Stomach (tissue), 4 donors: ENCODE data around the gene VEZF1.

ENCODE experiments used
- POLR2AphosphoS5 ChIP-seq, 3 donors: sonication (generic); formaldehyde crosslinking; IDR thresholded peaks; one replicate each; pipeline ENCODE4 v1.6.1; 2016; ENCODE audit warnings: antibody characterized with exemption in 3 of 3
- TF ChIP-seq, protein P1 (sequence below), 7 experiments: fragments of 450-650 bp in 4 of 7; fragments of 200-600 bp in 3 of 7; sonication (generic) in 3 of 7; IDR thresholded peaks; one replicate each; pipeline ENCODE4 v1.5.1; 2016 to 2019; ENCODE audit warnings: antibody characterized with exemption in 7 of 7, control low read depth in 2 of 7, mild to moderate bottlenecking in 1 of 7

DNA sequence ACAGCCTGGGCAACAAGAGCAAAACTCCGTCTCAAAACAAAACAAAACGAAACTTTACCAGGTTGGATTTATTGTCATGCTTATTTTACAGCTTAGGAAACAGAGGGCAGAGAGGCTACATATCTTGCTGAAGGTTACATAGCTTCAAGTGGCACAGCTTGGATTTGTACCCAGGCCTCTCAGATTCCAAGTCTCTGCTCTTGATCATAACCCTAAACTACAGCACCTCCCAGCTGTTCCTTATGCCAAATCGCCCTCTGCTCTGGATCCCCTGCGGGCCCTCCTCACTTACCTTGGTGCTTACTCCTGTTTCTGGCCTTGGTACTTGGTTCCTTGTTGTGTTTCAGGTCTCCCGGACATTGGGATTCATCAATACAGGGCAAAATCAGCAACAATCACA lies 21.2 kb downstream of the VEZF1 start:
- TF ChIP-seq, protein P1, sequence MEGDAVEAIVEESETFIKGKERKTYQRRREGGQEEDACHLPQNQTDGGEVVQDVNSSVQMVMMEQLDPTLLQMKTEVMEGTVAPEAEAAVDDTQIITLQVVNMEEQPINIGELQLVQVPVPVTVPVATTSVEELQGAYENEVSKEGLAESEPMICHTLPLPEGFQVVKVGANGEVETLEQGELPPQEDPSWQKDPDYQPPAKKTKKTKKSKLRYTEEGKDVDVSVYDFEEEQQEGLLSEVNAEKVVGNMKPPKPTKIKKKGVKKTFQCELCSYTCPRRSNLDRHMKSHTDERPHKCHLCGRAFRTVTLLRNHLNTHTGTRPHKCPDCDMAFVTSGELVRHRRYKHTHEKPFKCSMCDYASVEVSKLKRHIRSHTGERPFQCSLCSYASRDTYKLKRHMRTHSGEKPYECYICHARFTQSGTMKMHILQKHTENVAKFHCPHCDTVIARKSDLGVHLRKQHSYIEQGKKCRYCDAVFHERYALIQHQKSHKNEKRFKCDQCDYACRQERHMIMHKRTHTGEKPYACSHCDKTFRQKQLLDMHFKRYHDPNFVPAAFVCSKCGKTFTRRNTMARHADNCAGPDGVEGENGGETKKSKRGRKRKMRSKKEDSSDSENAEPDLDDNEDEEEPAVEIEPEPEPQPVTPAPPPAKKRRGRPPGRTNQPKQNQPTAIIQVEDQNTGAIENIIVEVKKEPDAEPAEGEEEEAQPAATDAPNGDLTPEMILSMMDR (IDR thresholded peaks at IDR 0.05): no peak
- no peak for TF ChIP-seq POLR2AphosphoS5 (IDR thresholded peaks at IDR 0.05)
